Activated naive CD4-positive, alpha-beta T cell (primary cell): ENCODE measurements around the gene VPS8.
A peak's percentile ranks its signal among the peaks of the same experiment; 100 is the strongest.

Source experiments
- DNase-seq, 4 experiments: peaks; one replicate each; lab custom pipeline; 2025; lab: John Stamatoyannopoulos, UW

VPS8 gene

GRCh38 chr3:184811999-184812661 lies at the start of gene VPS8:
VPS8 (plus strand) TSS chr3:184812166; CDS start chr3:184824633, 12,467 bp downstream.
- DNase-seq: peak; percentile 81 to 92 (median 89)

GRCh38 chr3:184764191-184764590 lies 47.8 kb upstream of the VPS8 start:
- no peak for DNase-seq

- DNase-seq: no peak
These were observed 46.8 kb upstream of the VPS8 start for GRCh38 chr3:184765047-184765729.

- no peak for DNase-seq
These were observed 46.3 kb upstream of the VPS8 start for GRCh38 chr3:184765730-184766074.

GRCh38 chr3:184766555-184767261 lies 45.3 kb upstream of the VPS8 start:
- no peak for DNase-seq

GRCh38 chr3:184767377-184767776 lies 44.6 kb upstream of the VPS8 start:
- no peak for DNase-seq

- DNase-seq: no peak
These were observed 42.4 kb upstream of the VPS8 start for GRCh38 chr3:184769382-184770170.

- DNase-seq: no peak
These were observed 41.4 kb upstream of the VPS8 start for GRCh38 chr3:184770541-184770940.

- DNase-seq: no peak
These were observed 40.5 kb upstream of the VPS8 start for GRCh38 chr3:184771301-184772127.

- DNase-seq: no peak
These were observed 39.2 kb upstream of the VPS8 start for GRCh38 chr3:184772667-184773272.

- DNase-seq: no peak
These were observed 38.4 kb upstream of the VPS8 start for GRCh38 chr3:184773283-184774186.

GRCh38 chr3:184776916-184777315 lies 35.0 kb upstream of the VPS8 start:
- no peak for DNase-seq

- peak; percentile 25 to 67 (median 52) for DNase-seq
These were observed 34.2 kb upstream of the VPS8 start for GRCh38 chr3:184777566-184778356.

- no peak for DNase-seq
These were observed 33.3 kb upstream of the VPS8 start for GRCh38 chr3:184778426-184779332.

GRCh38 chr3:184780981-184781515 lies 30.9 kb upstream of the VPS8 start:
- no peak for DNase-seq

GRCh38 chr3:184781801-184782200 lies 30.2 kb upstream of the VPS8 start:
- DNase-seq: no peak

- DNase-seq: no peak
These were observed 28.6 kb upstream of the VPS8 start for GRCh38 chr3:184783319-184783718.
